ENCODE data around the gene SLC9A8.
A peak's percentile ranks its signal among the peaks of the same experiment; 100 is the strongest.

The SLC9A8 gene

GRCh38 chr20:49838546-49838945 lies 25.9 kb downstream of the SLC9A8 start:
- H3K9ac ChIP-seq (ENCODE audit: low read length), result no peak overlapping the region
- no peaks in the 10 kb centered on the region for H3K27me3 ChIP-seq (ENCODE audit: low read length)
- H3K79me2 ChIP-seq (ENCODE audit: insufficient read depth, low read length), result peaks cover 2% of the 10 kb centered on the region; the same call in 1 of the 2 replicates
- no peak overlapping the region for H2AFZ ChIP-seq (ENCODE audit: low read depth, low read length, severe bottlenecking)
- H3K9me2 ChIP-seq (replicated peaks; ENCODE audit: insufficient read depth, low read length), result no peaks in the 10 kb centered on the region
- TF ChIP-seq EZH2phosphoT487 (conservative IDR thresholded peaks at IDR 0.05; ENCODE audit: low read length) (no peak), CTCF (IDR thresholded peaks at IDR 0.05; ENCODE audit: insufficient read depth, low read length, poor library complexity, severe bottlenecking) (no peak)
- peaks cover 17% of the 10 kb centered on the region for H3F3A ChIP-seq (ENCODE audit: insufficient read depth)
- no peak overlapping the region for H3K27ac ChIP-seq (ENCODE audit: low read depth, low read length)
- H3K36me3 ChIP-seq (ENCODE audit: low read length), result peaks cover 9% of the 10 kb centered on the region; the same call in 1 of the 2 replicates
- no peaks in the 10 kb centered on the region for H3K9me3 ChIP-seq (ENCODE audit: insufficient read depth, low read length)
- H3K4me2 ChIP-seq (ENCODE audit: low read depth, low read length, poor library complexity, severe bottlenecking), result no peak overlapping the region
- H3K4me3 ChIP-seq (ENCODE audit: insufficient read depth, low read length, poor library complexity, severe bottlenecking), result no peak overlapping the region
- no peaks in the 10 kb centered on the region for H4K20me1 ChIP-seq (ENCODE audit: low read depth, low read length)

- H3K79me2 ChIP-seq (ENCODE audit: insufficient read depth, low read length), result peaks cover 6% of the 10 kb centered on the region; the same call in 1 of the 2 replicates
- peaks cover 8% of the 10 kb centered on the region; the same call in 1 of the 2 replicates for H3K36me3 ChIP-seq (ENCODE audit: low read length)
- no peaks in the 10 kb centered on the region for H4K20me1 ChIP-seq (ENCODE audit: low read depth, low read length)
- TF ChIP-seq EZH2phosphoT487 (conservative IDR thresholded peaks at IDR 0.05; ENCODE audit: low read length), result no peak
- no peak for TF ChIP-seq CTCF (IDR thresholded peaks at IDR 0.05; ENCODE audit: insufficient read depth, low read length, poor library complexity, severe bottlenecking)
- H3F3A ChIP-seq (ENCODE audit: insufficient read depth), result peaks cover 10% of the 10 kb centered on the region; the same call in 1 of the 2 replicates
- no peaks in the 10 kb centered on the region for H3K9me2 ChIP-seq (replicated peaks; ENCODE audit: insufficient read depth, low read length)
- H3K27ac ChIP-seq (ENCODE audit: low read depth, low read length), result peak overlapping the region; percentile 10; the same call in 1 of the 2 replicates
- no peak overlapping the region for H2AFZ ChIP-seq (ENCODE audit: low read depth, low read length, severe bottlenecking)
- no peak overlapping the region for H3K9ac ChIP-seq (ENCODE audit: low read length)
- H3K4me3 ChIP-seq (ENCODE audit: insufficient read depth, low read length, poor library complexity, severe bottlenecking), result no peak overlapping the region
- no peaks in the 10 kb centered on the region for H3K9me3 ChIP-seq (ENCODE audit: insufficient read depth, low read length)
- H3K4me2 ChIP-seq (ENCODE audit: low read depth, low read length, poor library complexity, severe bottlenecking), result no peak overlapping the region
- H3K27me3 ChIP-seq (ENCODE audit: low read length), result no peaks in the 10 kb centered on the region
Observed at GRCh38 chr20:49843139-49843538, 30.5 kb downstream of the SLC9A8 start.

- Histone ChIP-seq H3K9ac (ENCODE audit: low read length) (no peak overlapping the region), H3K27me3 (ENCODE audit: low read length) (no peaks in the 10 kb centered on the region), H3K4me2 (ENCODE audit: low read depth, low read length, poor library complexity, severe bottlenecking) (no peak overlapping the region), H3K9me2 (replicated peaks; ENCODE audit: insufficient read depth, low read length) (no peaks in the 10 kb centered on the region), H3F3A (ENCODE audit: insufficient read depth) (peaks cover 10% of the 10 kb centered on the region; the same call in 1 of the 2 replicates), H3K79me2 (ENCODE audit: insufficient read depth, low read length) (peaks cover 6% of the 10 kb centered on the region; the same call in 1 of the 2 replicates), H4K20me1 (ENCODE audit: low read depth, low read length) (no peaks in the 10 kb centered on the region), H3K9me3 (ENCODE audit: insufficient read depth, low read length) (no peaks in the 10 kb centered on the region), H3K36me3 (ENCODE audit: low read length) (peaks cover 14% of the 10 kb centered on the region; the same call in 1 of the 2 replicates), H3K4me3 (ENCODE audit: insufficient read depth, low read length, poor library complexity, severe bottlenecking) (no peak overlapping the region), H2AFZ (ENCODE audit: low read depth, low read length, severe bottlenecking) (no peak overlapping the region), H3K27ac (ENCODE audit: low read depth, low read length) (peak overlapping the region; percentile 10)
- TF ChIP-seq CTCF (IDR thresholded peaks at IDR 0.05; ENCODE audit: insufficient read depth, low read length, poor library complexity, severe bottlenecking), result no peak
- TF ChIP-seq EZH2phosphoT487 (conservative IDR thresholded peaks at IDR 0.05; ENCODE audit: low read length), result no peak
Observed at GRCh38 chr20:49843770-49844380, 31.2 kb downstream of the SLC9A8 start.
